WTC11 (cell line): Measurements from ENCODE around the gene ANKRD17.

Experiments
- ELF4 ChIP-seq: sonication (generic); formaldehyde crosslinking; IDR thresholded peaks from 2 replicates; pipeline ENCODE4 v1.8.1; 2022; ENCODE audit warnings: low read depth, mild to moderate bottlenecking, moderate library complexity, missing genetic modification reagents
- FOXJ3 ChIP-seq: sonication (generic); formaldehyde crosslinking; IDR thresholded peaks from 2 replicates; pipeline ENCODE4 v1.9.0; 2021; ENCODE audit warnings: missing genetic modification reagents, mild to moderate bottlenecking, borderline replicate concordance
- RORB ChIP-seq: fragments of 250-450 bp; sonication (Bioruptor Pico); IDR thresholded peaks from 2 replicates; pipeline ENCODE4 v1.9.0; 2021; ENCODE audit warnings: mild to moderate bottlenecking
- TF ChIP-seq, protein P1 (sequence below): sonication (generic); formaldehyde crosslinking; conservative IDR thresholded peaks from 2 replicates; pipeline ENCODE4 v1.8.1; 2023; ENCODE audit warnings: mild to moderate bottlenecking, low read depth, missing genetic modification reagents, moderate library complexity
- TF ChIP-seq, protein P2 (sequence below): sonication (generic); formaldehyde crosslinking; IDR thresholded peaks from 2 replicates; pipeline ENCODE4 v1.8.1; 2023; ENCODE audit warnings: mild to moderate bottlenecking, moderate library complexity, missing genetic modification reagents
- TF ChIP-seq, protein P3 (sequence below): sonication (generic); formaldehyde crosslinking; IDR thresholded peaks from 2 replicates; pipeline ENCODE4 v1.8.0; 2022; ENCODE audit warnings: mild to moderate bottlenecking, missing genetic modification reagents

DNA sequence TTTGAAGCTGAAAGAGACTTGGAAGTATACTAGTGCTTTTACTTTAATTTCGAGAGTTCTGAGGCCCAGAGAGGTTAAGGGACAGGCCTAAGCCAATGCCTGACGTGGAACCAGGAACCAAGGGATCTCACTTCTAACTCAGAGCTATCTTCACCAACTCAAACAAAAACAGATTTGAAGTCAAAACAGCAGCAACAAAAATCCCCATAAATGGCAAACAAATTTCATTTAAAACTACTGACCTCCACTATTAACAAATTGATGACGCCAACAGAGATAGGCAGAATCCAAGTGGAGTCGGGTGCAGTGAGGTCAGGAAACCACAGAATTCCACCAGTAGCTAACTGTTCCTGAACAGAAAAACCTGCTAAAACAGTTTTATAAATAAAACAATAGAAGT is 194.1 kb downstream of the ANKRD17 start:
- TF ChIP-seq FOXJ3 (CRISPR knock-in tag) (no peak), ELF4 (CRISPR knock-in tag) (no peak), RORB (no peak)
- TF ChIP-seq, protein P1, sequence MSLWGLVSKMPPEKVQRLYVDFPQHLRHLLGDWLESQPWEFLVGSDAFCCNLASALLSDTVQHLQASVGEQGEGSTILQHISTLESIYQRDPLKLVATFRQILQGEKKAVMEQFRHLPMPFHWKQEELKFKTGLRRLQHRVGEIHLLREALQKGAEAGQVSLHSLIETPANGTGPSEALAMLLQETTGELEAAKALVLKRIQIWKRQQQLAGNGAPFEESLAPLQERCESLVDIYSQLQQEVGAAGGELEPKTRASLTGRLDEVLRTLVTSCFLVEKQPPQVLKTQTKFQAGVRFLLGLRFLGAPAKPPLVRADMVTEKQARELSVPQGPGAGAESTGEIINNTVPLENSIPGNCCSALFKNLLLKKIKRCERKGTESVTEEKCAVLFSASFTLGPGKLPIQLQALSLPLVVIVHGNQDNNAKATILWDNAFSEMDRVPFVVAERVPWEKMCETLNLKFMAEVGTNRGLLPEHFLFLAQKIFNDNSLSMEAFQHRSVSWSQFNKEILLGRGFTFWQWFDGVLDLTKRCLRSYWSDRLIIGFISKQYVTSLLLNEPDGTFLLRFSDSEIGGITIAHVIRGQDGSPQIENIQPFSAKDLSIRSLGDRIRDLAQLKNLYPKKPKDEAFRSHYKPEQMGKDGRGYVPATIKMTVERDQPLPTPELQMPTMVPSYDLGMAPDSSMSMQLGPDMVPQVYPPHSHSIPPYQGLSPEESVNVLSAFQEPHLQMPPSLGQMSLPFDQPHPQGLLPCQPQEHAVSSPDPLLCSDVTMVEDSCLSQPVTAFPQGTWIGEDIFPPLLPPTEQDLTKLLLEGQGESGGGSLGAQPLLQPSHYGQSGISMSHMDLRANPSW = no peak
- TF ChIP-seq, protein P2, sequence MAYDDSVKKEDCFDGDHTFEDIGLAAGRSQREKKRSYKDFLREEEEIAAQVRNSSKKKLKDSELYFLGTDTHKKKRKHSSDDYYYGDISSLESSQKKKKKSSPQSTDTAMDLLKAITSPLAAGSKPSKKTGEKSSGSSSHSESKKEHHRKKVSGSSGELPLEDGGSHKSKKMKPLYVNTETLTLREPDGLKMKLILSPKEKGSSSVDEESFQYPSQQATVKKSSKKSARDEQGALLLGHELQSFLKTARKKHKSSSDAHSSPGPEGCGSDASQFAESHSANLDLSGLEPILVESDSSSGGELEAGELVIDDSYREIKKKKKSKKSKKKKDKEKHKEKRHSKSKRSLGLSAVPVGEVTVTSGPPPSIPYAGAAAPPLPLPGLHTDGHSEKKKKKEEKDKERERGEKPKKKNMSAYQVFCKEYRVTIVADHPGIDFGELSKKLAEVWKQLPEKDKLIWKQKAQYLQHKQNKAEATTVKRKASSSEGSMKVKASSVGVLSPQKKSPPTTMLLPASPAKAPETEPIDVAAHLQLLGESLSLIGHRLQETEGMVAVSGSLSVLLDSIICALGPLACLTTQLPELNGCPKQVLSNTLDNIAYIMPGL (CRISPR knock-in tag) = no peak
- TF ChIP-seq, protein P3, sequence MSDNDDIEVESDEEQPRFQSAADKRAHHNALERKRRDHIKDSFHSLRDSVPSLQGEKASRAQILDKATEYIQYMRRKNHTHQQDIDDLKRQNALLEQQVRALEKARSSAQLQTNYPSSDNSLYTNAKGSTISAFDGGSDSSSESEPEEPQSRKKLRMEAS (CRISPR knock-in tag) = no peak
